Mesenchymal stem cell (in vitro differentiated cells and primary cell): ENCODE data around the gene METTL15.
"Not testable (repeated sequence)": the region's sequence is repeated elsewhere in the genome, so short reads cannot be mapped to it uniquely, and the experiment has no call there.

Experiments
- DNase-seq: peaks from one replicate; pipeline ENCODE4 v3.0.0-alpha.2; 2013
- H2AFZ ChIP-seq: one replicate; pipeline ENCODE4 v1.6.1; 2013; ENCODE audit warnings: low read depth, mild to moderate bottlenecking, control low read depth, inconsistent platforms, low read length, moderate library complexity
- H2AK5ac ChIP-seq: 2 replicates; pipeline ENCODE4 v1.6.1; 2013; ENCODE audit warnings: low read length, moderate library complexity, mild to moderate bottlenecking, inconsistent platforms; ENCODE audit not compliant: severe bottlenecking
- H2BK120ac ChIP-seq: one replicate; pipeline ENCODE4 v1.6.1; 2013; ENCODE audit warnings: low read depth, mild to moderate bottlenecking, inconsistent platforms, low read length, moderate library complexity
- H2BK12ac ChIP-seq, 2 experiments: one replicate each; pipeline ENCODE4 v1.6.1; 2013; ENCODE audit warnings: inconsistent platforms in 2 of 2, low read length in 2 of 2, mild to moderate bottlenecking in 2 of 2, moderate library complexity in 2 of 2, control low read depth in 1 of 2
- H2BK15ac ChIP-seq: one replicate; pipeline ENCODE4 v1.6.1; 2013; ENCODE audit warnings: mild to moderate bottlenecking, low read depth, inconsistent platforms; ENCODE audit not compliant: poor library complexity, severe bottlenecking
- H2BK5ac ChIP-seq: 2 replicates; pipeline ENCODE4 v1.6.1; 2013; ENCODE audit warnings: low read depth, mild to moderate bottlenecking, low read length, control low read depth, inconsistent platforms; ENCODE audit not compliant: poor library complexity, severe bottlenecking
- H3K14ac ChIP-seq, 2 experiments: one replicate each; pipeline ENCODE4 v1.6.1; 2013; ENCODE audit warnings: inconsistent platforms in 2 of 2, low read length in 2 of 2, control low read depth in 1 of 2, mild to moderate bottlenecking in 1 of 2, moderate library complexity in 1 of 2
- H3K18ac ChIP-seq, 2 experiments: one replicate each; pipeline ENCODE4 v1.6.1; 2013; ENCODE audit warnings: inconsistent platforms in 2 of 2, low read length in 2 of 2, control low read depth in 1 of 2, low read depth in 1 of 2, mild to moderate bottlenecking in 1 of 2
- H3K23ac ChIP-seq, 2 experiments: one replicate each; pipeline ENCODE4 v1.6.1; 2013; ENCODE audit warnings: inconsistent platforms in 2 of 2, low read length in 2 of 2, mild to moderate bottlenecking in 2 of 2, moderate library complexity in 2 of 2, control low read depth in 1 of 2
- H3K27ac ChIP-seq: 2 replicates; pipeline ENCODE4 v1.5.1; 2013; ENCODE audit warnings: mild to moderate bottlenecking, moderate library complexity, low read length, control low read depth, inconsistent platforms; ENCODE audit not compliant: poor library complexity, severe bottlenecking
- H3K27me3 ChIP-seq, 2 experiments: 2 replicates each; pipeline versions ENCODE4 v1.6.1 to v1.7.0; 2013; ENCODE audit warnings: low read length in 2 of 2, mild to moderate bottlenecking in 2 of 2, moderate library complexity in 2 of 2, control low read depth in 1 of 2, inconsistent platforms in 1 of 2; ENCODE audit not compliant: control insufficient read depth in 1 of 2, insufficient read depth in 1 of 2
- H3K36me3 ChIP-seq, 2 experiments: 2 replicates each; pipeline versions ENCODE4 v1.6.1 to v1.7.0; 2013; ENCODE audit warnings: low read length in 2 of 2, control low read depth in 1 of 2, inconsistent platforms in 1 of 2, low read depth in 1 of 2, mild to moderate bottlenecking in 1 of 2; ENCODE audit not compliant: insufficient read depth in 2 of 2, control insufficient read depth in 1 of 2
- H3K4ac ChIP-seq, 2 experiments: one replicate each; pipeline ENCODE4 v1.6.1; 2013; ENCODE audit warnings: inconsistent platforms in 2 of 2, low read length in 2 of 2, mild to moderate bottlenecking in 2 of 2, moderate library complexity in 2 of 2, control low read depth in 1 of 2, low read depth in 1 of 2
- H3K4me1 ChIP-seq: 2 replicates; pipeline ENCODE4 v1.6.1; 2013; ENCODE audit warnings: low read depth, low read length, control low read depth; ENCODE audit not compliant: control insufficient read depth, insufficient read depth
- H3K4me2 ChIP-seq: 2 replicates; pipeline ENCODE4 v1.6.1; 2013; ENCODE audit warnings: low read length, mild to moderate bottlenecking, inconsistent platforms; ENCODE audit not compliant: poor library complexity, severe bottlenecking
- H3K4me3 ChIP-seq, 2 experiments: 2 replicates each; pipeline versions ENCODE4 v1.5.1 to v1.7.0; 2013; ENCODE audit warnings: low read length in 2 of 2, mild to moderate bottlenecking in 2 of 2, control low read depth in 1 of 2, low read depth in 1 of 2; ENCODE audit not compliant: insufficient read depth in 1 of 2
- H3K79me1 ChIP-seq: replicated peaks from 2 replicates; pipeline ENCODE4 v1.6.1; 2013; ENCODE audit warnings: mild to moderate bottlenecking, control low read depth, low read length, inconsistent platforms; ENCODE audit not compliant: poor library complexity, severe bottlenecking
- H3K9ac ChIP-seq: 2 replicates; pipeline ENCODE4 v1.7.0; 2013; ENCODE audit warnings: mild to moderate bottlenecking, low read length, moderate library complexity
- H3K9me3 ChIP-seq: 2 replicates; pipeline ENCODE4 v1.7.0; 2013; ENCODE audit warnings: mild to moderate bottlenecking, low read length; ENCODE audit not compliant: control insufficient read depth
- H4K8ac ChIP-seq: one replicate; pipeline ENCODE4 v1.6.1; 2013; ENCODE audit warnings: inconsistent platforms, mild to moderate bottlenecking, low read length, moderate library complexity
- H4K91ac ChIP-seq: one replicate; pipeline ENCODE4 v1.6.1; 2013; ENCODE audit warnings: mild to moderate bottlenecking, low read length, inconsistent platforms
- WGBS: methylation state at CpG from one replicate; pipeline ENCODE4 v1.1.7; 2013; ENCODE audit warnings: mixed read lengths; 5-methylcytosine and 5-hydroxymethylcytosine counted together

METTL15 gene

DNA sequence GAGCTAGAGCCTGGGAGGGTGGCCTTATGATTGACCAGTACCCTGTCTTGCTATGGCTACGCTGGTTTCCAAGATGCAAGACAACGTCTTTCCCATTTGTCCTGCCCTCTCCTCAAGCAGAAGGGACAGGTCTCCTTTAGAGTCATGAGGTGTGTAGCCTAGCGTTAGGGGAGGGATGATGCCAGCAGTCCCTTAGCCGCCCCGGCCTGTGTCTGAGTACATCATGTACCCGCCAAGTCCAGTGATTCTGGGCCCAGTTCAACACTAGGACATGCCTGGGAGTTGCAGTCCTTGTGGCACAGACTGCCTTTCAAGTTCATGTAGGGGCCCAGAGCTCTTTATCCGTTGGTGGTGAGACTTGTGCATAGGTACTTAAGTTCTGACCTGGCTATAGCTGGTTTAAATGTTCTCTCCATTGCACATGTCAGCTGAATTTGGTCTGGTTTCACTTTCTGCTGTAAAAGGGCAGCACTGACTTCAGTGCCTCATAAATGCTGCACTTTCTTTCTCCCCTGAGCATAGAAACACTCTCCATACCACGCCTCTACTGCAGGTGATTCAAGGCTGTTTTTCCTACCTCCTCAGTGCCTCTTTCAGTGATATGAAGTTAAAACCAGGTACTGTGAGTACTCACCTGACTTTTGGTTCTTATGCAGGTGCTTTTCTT lies 151.1 kb downstream of the METTL15 start:
- H3K18ac ChIP-seq, result no peak overlapping the region
- no peak overlapping the region for H3K27ac ChIP-seq
- H2BK12ac ChIP-seq, result no peak overlapping the region
- no peak overlapping the region for H2BK15ac ChIP-seq
- no peak overlapping the region for H3K14ac ChIP-seq
- no peak overlapping the region for H3K4me3 ChIP-seq
- no peak overlapping the region for H2BK5ac ChIP-seq
- H3K4me1 ChIP-seq, result no peaks in the 10 kb centered on the region
- H4K8ac ChIP-seq, result no peak overlapping the region
- H3K79me1 ChIP-seq, result peaks cover 6% of the 10 kb centered on the region
- no peak overlapping the region for H3K23ac ChIP-seq
- no peak overlapping the region for H3K4me2 ChIP-seq
- WGBS, result 84% methylated on average over 8 of the region's 8 CpGs
- no peak overlapping the region for H2AK5ac ChIP-seq
- peaks cover 6% of the 10 kb centered on the region for H3K9me3 ChIP-seq
- H4K91ac ChIP-seq, result no peak overlapping the region
- H3K4ac ChIP-seq, result no peak overlapping the region
- no peak overlapping the region for H2BK120ac ChIP-seq
- peaks cover 0 to 8% of the 10 kb centered on the region in 2 experiments for H3K36me3 ChIP-seq
- H3K9ac ChIP-seq, result no peak overlapping the region
- no peaks in the 10 kb centered on the region for H3K27me3 ChIP-seq
- DNase-seq, result no peak
- H2AFZ ChIP-seq, result no peak overlapping the region

DNA sequence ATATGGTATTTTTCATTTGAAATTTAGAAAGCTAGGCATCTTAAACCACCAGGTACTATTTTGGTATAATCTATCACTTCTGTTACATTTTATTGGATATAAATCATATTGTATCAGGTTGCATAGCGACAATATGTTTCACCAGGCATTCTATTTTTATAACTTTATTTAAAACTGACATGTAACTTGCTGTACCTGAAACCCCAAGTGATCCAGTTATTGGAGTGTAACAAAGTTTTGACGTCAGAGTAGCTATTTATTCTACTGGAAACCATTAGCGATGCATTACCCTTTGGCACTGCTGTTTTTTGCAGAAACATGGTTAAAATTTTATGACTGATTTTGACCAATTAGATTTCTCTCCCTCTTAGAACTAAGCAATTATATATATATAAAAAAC lies 160.7 kb downstream of the METTL15 start:
- Histone ChIP-seq H2BK5ac (no peak overlapping the region), H3K14ac (no peak overlapping the region), H3K27ac (no peak overlapping the region), H2BK120ac (no peak overlapping the region), H2BK12ac (no peak overlapping the region), H3K36me3 (no peaks in the 10 kb centered on the region), H3K9me3 (no peaks in the 10 kb centered on the region), H3K4me2 (no peak overlapping the region), H3K23ac (no peak overlapping the region), H3K4me3 (no peak overlapping the region), H2BK15ac (no peak overlapping the region), H3K4ac (no peak overlapping the region), H2AK5ac (no peak overlapping the region), H3K18ac (no peak overlapping the region), H2AFZ (no peak overlapping the region), H3K9ac (no peak overlapping the region), H4K8ac (no peak overlapping the region), H4K91ac (no peak overlapping the region), H3K79me1 (peaks cover 4% of the 10 kb centered on the region), H3K27me3 (no peaks in the 10 kb centered on the region), H3K4me1 (no peaks in the 10 kb centered on the region)
- WGBS, result 100% methylated on average over 2 of the region's 3 CpGs
- DNase-seq, result no peak

DNA sequence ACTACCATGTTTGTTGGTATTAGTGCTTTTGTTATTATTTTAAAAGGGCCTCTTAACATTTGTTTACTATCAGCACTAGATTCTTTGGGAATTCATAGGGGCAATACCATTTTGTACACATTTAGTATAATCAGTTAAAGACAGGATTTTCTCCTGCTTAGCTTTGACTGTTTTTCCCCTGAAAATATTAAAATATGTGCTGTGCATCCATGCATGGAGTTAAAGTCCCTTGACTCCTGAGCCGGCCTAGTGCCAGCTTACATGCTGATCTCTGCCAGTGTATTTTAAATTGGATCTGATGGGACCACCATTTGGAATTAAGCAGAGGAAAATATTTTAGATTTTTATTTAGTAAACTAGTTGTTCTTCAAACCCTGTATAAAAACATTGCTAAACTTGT lies 161.4 kb downstream of the METTL15 start:
- Histone ChIP-seq H2BK5ac (no peak overlapping the region), H3K4me1 (no peaks in the 10 kb centered on the region), H3K4me3 (no peak overlapping the region), H4K91ac (no peak overlapping the region), H2BK15ac (no peak overlapping the region), H3K79me1 (peaks cover 4% of the 10 kb centered on the region), H2BK120ac (no peak overlapping the region), H4K8ac (no peak overlapping the region), H3K23ac (no peak overlapping the region), H3K18ac (no peak overlapping the region), H3K4ac (no peak overlapping the region), H3K9me3 (no peaks in the 10 kb centered on the region), H3K9ac (no peak overlapping the region), H2AFZ (no peak overlapping the region), H3K27ac (no peak overlapping the region), H2AK5ac (no peak overlapping the region), H3K4me2 (no peak overlapping the region), H3K27me3 (no peaks in the 10 kb centered on the region), H2BK12ac (no peak overlapping the region), H3K14ac (no peak overlapping the region), H3K36me3 (no peaks in the 10 kb centered on the region)
- WGBS, result 89% methylated on average over 1 of the region's 1 CpG
- no peak for DNase-seq

DNA sequence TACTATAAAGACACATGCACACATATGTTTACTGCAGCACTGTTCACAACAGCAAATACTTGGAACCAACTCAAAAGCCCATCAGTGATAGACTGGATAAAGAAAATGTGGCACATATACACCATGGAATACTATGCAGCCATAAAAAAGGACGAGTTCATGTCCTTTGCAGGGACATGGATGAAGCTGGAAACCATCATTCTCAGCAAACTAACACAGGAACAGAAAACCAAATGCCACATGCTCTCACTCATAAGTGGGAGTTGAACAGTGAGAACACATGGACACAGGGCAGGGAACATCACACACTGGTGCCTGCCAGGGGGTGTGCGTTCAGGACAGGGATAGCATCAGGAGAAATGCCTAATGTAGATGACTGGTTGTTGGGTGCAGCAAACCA lies 164.1 kb downstream of the METTL15 start:
- H4K8ac ChIP-seq, H2AK5ac ChIP-seq, H2BK120ac ChIP-seq, DNase-seq, H2BK12ac ChIP-seq, H3K4me2 ChIP-seq, H3K9me3 ChIP-seq, H3K36me3 ChIP-seq, H4K91ac ChIP-seq, H3K23ac ChIP-seq, H3K14ac ChIP-seq, H2BK15ac ChIP-seq, H3K9ac ChIP-seq, H2AFZ ChIP-seq, H3K4ac ChIP-seq, H3K79me1 ChIP-seq, H3K4me3 ChIP-seq, H2BK5ac ChIP-seq, H3K4me1 ChIP-seq, H3K27me3 ChIP-seq, H3K18ac ChIP-seq, H3K27ac ChIP-seq: not testable (repeated sequence)
- WGBS, result 100% methylated on average over 1 of the region's 2 CpGs
